Endometrial microvascular endothelial cells (primary cell): ENCODE results near the gene OPTN. TPM values are rescaled to one million over a fixed set of nuclear protein-coding genes. Genes with fewer than 3 reads are reported as not detected.
"Not testable (repeated sequence)": the region's sequence is repeated elsewhere in the genome, so short reads cannot be mapped to it uniquely, and the experiment has no call there.

Experiments
- in situ Hi-C: cut with HindIII; loops from 2 replicates; pipeline ENCODE4 v1.10.0; 2017; ENCODE audit warnings: low sequenced_read_pairs, low pct_unique_long_range_greater_than_20kb; ENCODE audit errors: inconsistent ontology term
- total RNA-seq: library from RNA; depleted of rRNA; stranded (reverse); fragments of >200 nt; gene quantifications from one replicate; pipeline ENCODE4 v1.2.3, GENCODE V29; 2015; ENCODE audit errors: inconsistent ontology term

The OPTN gene
- total RNA-seq, 1 donor from 2014 or later: 52.0 TPM

DNA sequence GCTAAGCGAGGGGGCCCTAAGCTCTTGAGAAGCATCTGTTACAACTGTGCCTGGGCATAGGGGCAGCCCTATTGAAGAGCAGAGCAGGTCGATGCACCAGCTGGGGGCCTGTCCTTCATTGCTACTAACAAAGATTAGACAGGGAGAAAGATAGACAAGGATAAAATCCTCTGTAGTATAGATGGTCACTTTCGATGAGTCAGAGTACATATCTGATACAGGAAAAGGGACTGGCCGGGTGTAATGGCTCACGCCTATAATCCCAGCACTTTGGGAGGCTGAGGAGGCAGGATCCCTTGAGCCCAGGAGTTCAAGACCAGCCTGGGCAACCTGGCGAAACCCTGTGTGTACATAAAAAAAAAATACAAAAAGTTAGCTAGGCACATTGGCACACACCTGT lies 13.6 kb downstream of the OPTN start:
- in situ Hi-C loops: no loop called here

DNA sequence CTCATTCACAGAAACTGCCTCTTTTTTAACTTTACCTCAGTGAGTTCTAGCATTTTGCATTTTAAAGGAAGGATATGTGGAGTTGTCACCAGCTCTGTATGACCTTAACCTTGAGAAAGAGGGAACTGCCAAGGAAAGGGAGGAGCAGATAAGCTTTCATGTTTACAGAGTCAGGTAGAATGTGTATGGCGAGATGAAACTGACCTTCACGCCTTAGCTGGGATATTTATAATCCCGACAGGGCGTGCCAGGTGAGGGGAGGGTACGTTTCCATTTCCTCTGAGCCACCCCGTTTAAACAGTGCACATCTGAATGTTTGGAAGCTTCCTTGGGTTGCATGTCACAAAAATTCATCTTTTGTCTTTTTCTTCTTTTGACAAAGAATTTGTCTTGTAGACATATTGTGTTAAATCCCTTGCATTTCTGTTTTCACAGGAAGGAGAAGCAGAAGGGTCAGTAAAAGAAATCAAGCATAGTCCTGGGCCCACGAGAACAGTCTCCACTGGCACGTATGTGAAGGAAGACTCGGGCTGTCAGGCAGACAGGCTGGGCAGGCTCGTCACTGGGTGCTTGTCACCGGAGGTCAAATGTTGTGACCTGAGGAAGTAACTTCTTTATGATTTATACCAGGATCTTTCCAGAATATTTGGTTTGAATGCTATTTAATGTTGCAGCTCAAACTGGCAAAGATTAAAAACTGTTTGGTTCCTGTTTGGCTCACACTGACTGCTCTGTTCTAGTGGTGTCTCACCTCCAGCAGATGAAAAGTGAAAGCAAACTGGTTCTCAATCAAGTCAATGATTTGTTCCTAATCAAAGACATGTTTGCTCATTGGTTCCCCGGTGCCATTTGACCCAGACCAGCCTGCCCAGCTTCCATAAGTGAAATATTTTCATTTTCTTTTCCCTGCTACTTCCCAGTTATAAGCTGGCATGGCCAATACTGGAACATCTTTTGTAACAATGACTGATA lies 16.2 kb downstream of the OPTN start:
- in situ Hi-C loops: no loop called here

DNA sequence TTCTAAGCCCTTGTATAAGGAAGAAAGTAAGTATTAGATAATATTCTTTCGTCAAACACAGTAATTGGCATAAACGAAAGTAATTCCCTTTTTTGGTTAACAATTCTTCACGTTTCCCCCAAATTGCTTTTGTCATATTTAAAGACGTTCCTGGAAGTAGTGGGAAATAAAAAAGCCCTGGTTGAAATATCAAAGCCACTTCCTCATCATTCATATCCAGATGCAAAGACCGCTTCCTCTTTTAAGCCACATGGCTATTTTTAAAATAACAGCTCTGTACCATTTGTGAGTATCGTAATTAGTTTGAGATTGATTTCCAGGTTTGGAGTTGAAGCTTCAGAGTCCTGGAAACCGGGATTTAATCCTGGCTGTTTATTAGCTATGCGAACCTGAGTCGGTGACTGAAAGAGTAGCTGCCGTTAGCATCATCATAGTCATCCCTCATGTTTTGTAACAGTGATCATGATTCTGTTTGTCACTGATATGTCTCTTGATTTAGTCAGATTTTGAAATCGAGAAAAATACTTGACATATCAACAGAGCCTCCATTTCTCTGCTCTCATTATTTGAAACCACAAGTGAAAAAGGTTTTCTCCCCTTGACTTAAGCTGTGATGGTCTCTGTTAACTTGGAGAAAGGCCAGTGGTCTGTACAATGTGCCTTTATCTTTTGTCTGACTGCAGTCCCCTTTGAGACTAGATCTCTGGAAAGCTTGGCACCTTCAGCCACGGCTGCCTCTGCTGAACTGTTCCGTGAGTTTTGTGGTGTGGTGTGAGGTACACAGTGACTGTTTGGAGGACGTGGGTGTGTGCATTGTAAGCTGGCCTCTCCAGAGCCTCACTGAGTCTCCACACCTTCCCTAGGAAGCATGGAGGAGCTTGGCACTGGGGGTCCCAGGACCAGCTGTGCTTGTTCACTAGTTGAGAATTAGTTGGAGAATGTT lies 18.1 kb downstream of the OPTN start:
- in situ Hi-C loops: no loop called here

DNA sequence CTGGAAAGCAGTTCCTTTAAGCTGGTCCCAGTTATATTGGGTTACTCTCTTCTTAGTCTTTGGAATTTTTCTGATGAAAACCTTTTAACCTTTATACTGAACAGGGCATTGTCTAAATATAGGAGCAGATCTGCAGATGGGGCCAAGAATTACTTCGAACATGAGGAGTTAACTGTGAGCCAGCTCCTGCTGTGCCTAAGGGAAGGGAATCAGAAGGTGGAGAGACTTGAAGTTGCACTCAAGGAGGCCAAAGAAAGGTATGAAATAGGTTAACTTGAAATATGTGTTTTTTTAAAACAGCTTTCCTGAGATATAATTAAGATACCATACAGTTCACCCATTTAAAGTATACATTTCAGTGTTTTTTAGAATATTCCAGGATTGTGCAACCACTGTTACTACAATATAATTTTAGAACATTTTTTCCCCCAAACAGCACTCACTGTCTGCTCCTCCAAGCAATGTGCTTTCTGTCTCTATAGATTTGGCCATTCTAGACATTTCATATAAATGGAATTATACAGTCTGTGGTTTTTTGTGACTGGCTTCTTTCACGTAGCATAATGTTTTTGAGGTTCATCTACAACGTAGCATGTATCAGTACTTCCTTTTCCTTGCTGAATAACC lies 18.9 kb downstream of the OPTN start:
- in situ Hi-C loops: no loop called here

DNA sequence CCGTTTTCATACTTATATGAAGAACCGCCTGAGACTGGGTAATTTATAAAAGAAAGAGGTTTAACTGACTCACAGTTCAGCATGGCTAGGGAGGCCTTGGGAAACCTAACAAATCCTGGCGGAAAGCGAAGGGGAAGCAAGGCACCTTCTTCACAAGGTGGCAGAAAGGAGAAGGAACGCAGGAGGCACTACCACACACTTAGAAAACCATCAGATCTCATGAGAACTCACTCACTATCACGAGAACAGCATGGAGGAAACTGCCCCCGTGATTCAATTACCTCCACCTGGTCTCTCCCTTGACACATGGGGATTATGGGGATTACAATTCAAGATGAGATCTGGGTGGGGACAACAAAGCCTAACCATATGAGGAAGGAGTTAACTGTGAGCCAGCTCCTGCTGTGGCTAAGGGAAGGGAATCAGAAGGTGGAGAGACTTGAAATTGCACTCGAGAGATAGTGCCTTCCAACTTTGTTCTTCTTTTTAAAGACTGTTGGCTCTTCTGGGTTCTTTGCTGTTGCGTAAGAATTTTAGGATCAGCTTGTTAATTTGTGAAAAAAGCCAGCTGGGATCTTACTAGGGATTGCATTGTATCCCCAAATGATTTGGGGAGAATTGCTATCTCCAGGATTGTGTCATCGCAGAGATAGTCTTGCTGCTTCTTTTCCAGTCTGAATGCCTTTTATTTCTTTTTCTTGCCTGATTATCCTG lies 21.0 kb downstream of the OPTN start:
- in situ Hi-C loops: no loop called here

DNA sequence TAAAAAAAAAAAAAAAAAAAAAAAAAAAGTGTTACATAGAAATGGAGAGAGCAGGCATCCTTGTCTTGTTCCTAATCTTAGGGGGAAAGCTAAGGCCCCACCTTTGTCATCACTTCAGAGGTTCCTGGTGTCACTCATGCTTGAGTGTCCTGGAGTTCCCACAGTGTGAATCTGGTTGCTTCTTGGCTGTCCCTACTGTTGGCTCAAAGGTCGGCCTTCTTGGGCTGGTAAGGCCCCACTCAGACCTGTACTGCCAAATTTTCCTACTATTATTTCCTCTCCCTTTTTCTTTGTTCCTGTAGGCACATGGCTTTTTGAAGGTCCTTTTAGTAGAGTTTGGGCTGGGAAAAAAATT lies 21.5 kb downstream of the OPTN start:
- in situ Hi-C loops: no loop called here

DNA sequence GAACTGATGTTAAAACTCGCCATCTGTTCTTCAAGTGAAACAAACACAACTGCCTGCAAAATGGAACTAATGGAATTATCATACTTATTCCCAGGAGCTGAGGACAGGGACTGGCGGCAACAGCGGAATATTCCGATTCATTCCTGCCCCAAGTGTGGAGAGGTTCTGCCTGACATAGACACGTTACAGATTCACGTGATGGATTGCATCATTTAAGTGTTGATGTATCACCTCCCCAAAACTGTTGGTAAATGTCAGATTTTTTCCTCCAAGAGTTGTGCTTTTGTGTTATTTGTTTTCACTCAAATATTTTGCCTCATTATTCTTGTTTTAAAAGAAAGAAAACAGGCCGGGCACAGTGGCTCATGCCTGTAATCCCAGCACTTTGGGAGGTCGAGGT lies 36.7 kb downstream of the OPTN start:
- in situ Hi-C loops: no loop called here

DNA sequence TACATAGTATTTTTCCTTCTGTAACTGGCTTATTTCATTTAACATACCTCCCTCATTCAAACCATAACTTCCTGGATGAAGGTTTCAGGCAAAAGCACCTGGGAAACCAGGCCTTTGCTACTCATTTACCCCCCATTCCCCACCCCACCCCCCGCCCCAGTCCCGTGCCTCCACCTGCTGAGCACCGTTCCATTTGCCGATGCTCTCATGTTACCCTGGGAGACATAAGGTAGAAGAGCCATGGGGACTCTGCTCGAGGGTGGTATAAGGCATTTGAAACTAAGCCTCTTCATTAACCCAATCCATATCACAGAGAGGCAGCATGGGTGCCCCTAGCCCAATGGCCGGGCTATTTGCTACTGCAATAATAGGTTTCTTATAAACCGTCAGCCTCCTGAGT lies 39.2 kb downstream of the OPTN start:
- in situ Hi-C loops: no loop called here

DNA sequence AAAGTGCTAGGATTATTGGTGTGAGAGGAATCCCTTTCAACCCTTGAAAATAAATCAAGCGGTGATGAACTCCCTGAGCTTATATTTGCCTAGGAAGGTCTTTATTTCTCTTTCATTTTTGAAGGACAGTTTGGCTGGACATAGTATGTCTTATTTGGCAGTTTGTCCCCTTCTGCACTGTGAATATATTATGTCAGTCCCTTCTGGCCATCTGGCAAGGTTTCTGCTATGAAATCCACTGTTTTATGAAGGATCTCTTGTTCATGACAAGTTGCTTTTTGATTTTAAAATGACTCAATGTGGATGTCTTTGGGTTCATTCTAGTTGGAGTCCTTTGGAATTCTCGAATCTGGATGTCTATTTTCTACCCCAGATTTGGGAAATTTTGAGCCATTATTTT lies 39.7 kb downstream of the OPTN start:
- in situ Hi-C loops: no loop called here

DNA sequence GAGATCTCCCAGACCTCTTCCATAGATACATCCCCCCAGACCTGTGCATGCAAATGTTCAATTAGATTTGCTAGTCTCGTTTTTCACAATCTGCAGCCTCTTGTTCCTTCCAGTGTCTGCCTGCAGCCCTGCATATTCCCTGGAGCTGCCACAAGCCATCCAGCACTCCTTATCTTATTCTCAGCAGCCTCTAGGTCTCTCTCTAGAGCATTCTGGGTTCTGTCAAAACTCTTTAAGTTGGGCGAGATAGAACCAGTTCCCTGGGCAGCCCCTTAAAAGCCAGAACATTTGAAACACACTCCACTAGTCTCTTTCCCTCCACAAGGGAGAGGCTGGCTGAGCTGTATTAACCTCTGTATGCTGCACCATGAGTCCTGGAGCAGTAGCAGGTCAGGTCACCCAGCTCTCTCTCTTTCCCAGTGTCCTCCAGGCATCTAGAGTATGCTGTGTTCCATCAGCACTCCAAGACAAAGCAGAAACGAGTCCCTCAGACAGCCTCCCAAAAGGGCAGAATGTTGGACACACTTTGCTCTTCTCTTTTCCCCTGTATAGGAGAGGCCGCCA lies 40.7 kb downstream of the OPTN start:
- in situ Hi-C loops: no loop called here

DNA sequence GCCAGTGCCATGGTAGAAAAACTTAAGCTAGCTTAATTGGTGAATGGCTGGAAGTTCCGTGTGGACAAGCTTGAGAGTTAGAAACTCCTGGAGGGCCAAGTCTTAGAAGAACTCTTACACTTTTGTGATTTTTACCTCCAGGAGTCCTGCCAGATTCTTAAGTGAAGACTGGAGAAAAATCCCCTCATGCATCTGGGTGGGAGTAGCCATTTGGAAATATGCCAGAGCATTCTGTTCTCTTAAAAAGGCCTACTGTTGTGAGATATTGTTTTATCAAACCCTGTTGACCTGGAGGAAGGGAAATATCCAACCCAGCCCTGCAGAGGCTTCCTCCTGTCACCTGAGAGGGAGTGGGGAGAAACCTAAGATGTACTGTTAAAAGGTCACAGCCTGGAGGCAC lies 43.8 kb downstream of the OPTN start:
- in situ Hi-C loops: no loop called here

DNA sequence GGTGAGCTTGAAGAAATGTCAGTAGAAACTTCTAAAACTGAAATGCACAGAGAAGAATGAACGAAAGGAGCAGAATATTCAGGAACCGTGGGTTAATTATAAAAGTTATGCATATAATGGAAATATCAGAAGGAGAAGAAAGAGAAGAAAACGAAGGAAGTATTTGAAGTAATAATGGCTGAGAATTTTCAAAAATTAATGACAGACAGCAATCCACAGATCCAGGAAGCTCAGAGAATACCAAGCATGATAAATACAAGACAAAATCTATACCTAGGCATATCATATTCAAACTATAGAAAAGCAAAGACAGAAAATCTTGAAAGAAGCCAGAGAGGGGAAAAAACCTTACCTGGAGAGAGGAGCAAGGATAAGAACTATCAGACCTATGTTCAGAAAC lies 44.9 kb downstream of the OPTN start:
- in situ Hi-C loops: no loop called here

DNA sequence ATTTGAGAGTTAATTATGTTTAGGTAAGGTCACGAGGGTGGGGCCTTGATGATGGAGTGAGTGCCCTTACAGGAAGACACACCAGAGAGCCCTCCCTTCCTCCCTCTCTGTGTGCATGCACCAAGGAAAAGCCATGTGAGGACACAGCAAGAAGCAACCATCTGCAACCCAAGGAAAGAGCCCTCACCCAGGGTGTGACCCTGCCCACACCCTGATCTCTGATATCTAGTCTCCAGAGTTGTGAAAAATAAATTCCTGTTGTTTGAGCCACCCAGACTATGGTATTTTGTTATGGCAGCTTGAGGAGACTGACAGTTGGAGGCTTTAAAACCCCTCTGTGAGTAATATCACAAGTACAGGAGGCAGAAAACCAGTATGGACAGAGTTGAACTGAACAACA lies 46.4 kb downstream of the OPTN start:
- in situ Hi-C loops: no loop called here

DNA sequence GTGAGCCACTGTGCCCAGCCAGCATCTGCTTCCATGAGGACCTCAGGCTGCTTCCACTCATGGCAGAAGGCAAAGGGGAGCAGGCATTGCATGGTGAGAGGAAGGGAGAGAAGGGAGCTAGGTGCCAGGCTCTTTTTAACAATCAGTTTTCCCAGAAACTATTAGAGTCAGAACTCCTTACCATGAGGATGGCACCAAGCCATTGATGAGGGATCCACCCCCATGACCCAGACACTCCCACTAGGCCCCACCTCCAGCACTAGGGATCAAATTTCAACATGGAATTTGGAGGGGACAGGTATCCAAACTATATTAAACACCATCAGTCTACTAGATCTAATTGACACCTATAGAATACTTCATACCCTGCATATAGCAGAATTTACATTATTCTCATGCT lies 47.2 kb downstream of the OPTN start:
- in situ Hi-C loops: no loop called here

DNA sequence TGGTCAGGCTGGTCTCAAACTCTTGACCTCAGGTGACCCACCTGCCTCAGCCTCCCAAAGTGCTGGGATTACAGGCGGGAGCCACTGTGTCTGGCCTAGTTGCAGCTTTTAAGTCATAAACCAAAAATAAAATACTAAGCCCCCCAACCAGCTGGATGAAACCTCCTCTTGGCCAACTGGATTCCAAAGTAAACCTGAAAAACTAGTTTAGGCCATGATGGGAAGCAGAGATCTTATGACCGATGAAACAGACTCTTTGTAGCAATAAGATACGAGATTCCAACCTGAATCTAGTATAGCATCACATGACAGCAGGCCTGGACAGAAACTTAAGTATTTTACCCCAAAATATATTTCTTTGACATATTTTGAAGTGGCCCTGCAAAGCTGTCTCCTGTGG lies 52.3 kb downstream of the OPTN start:
- in situ Hi-C loops: no loop called here

DNA sequence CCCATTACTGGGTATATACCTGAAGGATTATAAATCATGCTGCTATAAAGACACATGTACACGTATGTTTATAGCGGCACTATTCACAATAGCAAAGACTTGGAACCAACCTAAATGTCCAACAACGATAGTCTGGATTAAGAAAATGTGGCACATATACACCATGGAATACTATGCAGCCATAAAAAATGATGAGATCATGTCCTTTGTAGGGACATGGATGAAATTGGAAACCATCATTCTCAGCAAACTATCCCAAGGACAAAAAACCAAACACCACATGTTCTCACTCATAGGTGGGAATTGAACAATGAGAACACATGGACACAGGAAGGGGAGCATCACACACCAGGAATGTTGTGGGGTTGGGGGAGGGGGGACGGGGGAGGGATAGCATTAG lies 55.9 kb downstream of the OPTN start:
- in situ Hi-C loops: not testable (repeated sequence)

DNA sequence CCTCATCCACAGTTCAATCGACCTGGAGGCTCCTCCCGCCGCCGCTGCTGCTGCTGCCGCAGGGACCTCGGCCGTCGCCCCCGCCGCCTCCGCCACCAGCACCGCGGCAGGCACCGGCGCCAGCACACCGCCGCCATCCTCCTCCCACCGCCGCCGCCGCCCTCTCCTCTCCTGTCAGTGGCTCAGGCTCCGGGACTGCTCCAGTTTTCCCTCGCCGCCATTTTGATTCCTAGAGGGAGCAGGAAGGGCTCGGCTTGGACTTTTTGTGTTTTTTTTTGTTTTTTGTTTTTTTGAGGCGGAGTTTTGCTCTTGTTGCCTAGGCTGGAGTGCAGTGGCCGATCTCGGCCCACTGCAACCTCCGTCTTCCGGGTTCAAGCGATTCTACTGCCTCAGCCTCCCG lies 58.4 kb downstream of the OPTN start:
- in situ Hi-C loops: no loop called here

DNA sequence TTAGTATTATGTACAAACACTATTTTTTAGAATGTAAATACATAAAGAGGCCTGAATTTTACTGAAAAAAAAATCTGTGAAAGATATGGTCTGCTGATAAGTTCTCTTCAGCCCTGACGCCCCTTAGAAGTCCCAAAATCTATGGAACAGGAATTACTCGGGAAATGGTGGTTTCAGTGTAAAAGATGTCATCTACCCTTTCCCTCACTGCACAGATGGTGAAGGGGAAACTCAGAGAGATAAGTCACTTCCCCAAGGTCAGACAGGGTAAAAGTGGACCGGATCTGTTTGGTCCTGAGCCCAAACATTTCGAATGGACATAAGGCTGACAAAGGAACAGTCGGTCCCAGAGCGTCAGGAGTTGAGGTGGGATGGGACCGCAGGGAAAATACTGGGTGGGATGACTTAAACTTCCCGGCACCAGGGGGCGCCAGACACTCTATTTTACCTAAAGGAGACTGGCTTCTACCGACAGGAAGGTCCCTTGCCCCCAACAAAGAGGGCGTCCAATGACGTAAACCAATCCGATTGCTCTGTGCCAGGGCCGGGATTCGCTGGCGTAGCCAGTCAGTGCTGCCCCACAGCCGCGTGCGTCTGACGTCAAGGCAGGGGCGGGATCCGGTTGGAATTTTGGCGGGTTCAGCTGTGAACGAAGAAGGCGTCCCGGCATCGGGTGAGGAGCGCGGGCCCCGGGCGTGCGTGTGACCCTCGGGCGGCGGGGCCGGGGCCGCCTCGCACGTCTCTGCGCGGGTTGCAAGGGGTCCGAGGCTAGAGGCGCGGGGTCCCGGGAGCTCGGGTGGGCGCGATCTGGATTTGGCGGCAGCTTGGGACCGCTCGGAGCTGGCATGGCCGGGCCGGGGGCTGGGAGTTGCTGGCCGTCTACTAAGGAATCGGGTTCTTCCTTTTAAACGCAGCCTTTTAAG lies 61.2 kb downstream of the OPTN start, which contains the start of gene MCM10:
Gene MCM10, plus strand, starts transcription at position 625 of the 923 bp plus-strand sequence. CDS start 2,645 bp downstream, outside the sequence.
- in situ Hi-C loops: no loop called here
